Psoas muscle (tissue), 8 donors: ENCODE results near the gene ZRANB2. TPM values are rescaled to one million over a fixed set of nuclear protein-coding genes. Genes with fewer than 3 reads are reported as not detected.

ENCODE experiments used
- ATAC-seq, 4 donors: fragments of 200-7000 bp; cut with Tn5 transposase; one replicate each; pipeline ENCODE4 v1.9.1; 2020; ENCODE audit warnings: moderate library complexity in 3 of 4, mild to moderate bottlenecking in 2 of 4
- DNase-seq, 2 donors: peaks; one replicate each; pipeline ENCODE4 v3.0.0-alpha.2; 2020
- H3K27ac ChIP-seq: fragments of 200-600 bp; one replicate; pipeline ENCODE4 v1.8.0; 2022
- H3K27me3 ChIP-seq, 3 donors: fragments of 200-600 bp in 1 of 3; one replicate each; pipeline versions ENCODE4 v1.6.1 to v1.8.0; 2013 to 2022; ENCODE audit warnings: low read length in 2 of 3, mild to moderate bottlenecking in 2 of 3, moderate library complexity in 1 of 3; ENCODE audit not compliant: insufficient read depth in 3 of 3
- H3K36me3 ChIP-seq, 2 donors: fragments of 200-600 bp in 1 of 2; one replicate each; pipeline versions ENCODE4 v1.6.1 to v1.8.0; 2013 to 2022; ENCODE audit warnings: low read depth in 1 of 2, mild to moderate bottlenecking in 1 of 2, moderate library complexity in 1 of 2; ENCODE audit not compliant: insufficient read depth in 1 of 2
- H3K4me1 ChIP-seq: fragments of 200-600 bp; one replicate; pipeline ENCODE4 v1.8.0; 2022
- H3K4me3 ChIP-seq: fragments of 200-600 bp; one replicate; pipeline ENCODE4 v1.8.0; 2022; ENCODE audit warnings: mild to moderate bottlenecking
- H3K9me3 ChIP-seq: fragments of 200-600 bp; one replicate; pipeline ENCODE4 v1.8.0; 2022
- CTCF ChIP-seq: fragments of 200-600 bp; IDR thresholded peaks from one replicate; pipeline ENCODE4 v1.8.0; 2022; ENCODE audit warnings: antibody characterized with exemption
- WGBS, 3 donors: extraction: QIAGEN DNeasy Blood & Tissue Kit; methylation state at CpG; one replicate each; pipeline versions ENCODE4 v1.1.6 to v1.1.7; 2013; 5-methylcytosine and 5-hydroxymethylcytosine counted together
- intact Hi-C, 2 donors: fragments of 100-400 bp; cut with DNase I; formaldehyde crosslinking; loops; one replicate each; pipeline versions ENCODE4 v1.11.0 to v1.14.2; 2022
- polyA plus RNA-seq, 3 donors: library from polyadenylated mRNA; stranded (reverse); fragments of 200-250 nt; gene quantifications; one replicate each; pipeline ENCODE4 v1.2.3, GENCODE V29; 2013
- total RNA-seq, 4 donors: library from RNA; stranded (reverse); fragmentation: NEBNext Ultra II Directional in 2 of 4; extraction: Animal tissue kit (Norgen Biotek cat#: 25700) in 2 of 4; gene quantifications; one replicate each; pipeline versions ENCODE4 v1.2.1 to v1.2.4, GENCODE V29; 2021 to 2023
- donor health status: healthy with polysubstance abuse.
- donor health status: DM: no; HTN: no; CAD: no; lungs with moderate emphysema.
- donor health status: Bipolar disorder and iron deficiency.
- donor health status: healthy.
- donor health status: DM: yes; HTN: yes; CAD: no.
- donor health status: DM: no; HTN: no; CAD: no.
- donor health status: DM: no; HTN: no; CAD: no.
- donor health status: DM: yes; HTN: yes; CAD: no.

Gene ZRANB2
- total and polyA plus RNA-seq, 7 donors, result 28.2 to 64.5 (median 41.6) TPM

GRCh38 chr1:71027991-71028390 lies 52.8 kb downstream of the ZRANB2 start:
- no peak overlapping the region for H3K4me3 ChIP-seq
- no peaks in the 10 kb centered on the region for H3K4me1 ChIP-seq
- ATAC-seq (no peak), DNase-seq (no peak)
- intact Hi-C loops, result no loop called here
- H3K36me3 ChIP-seq, result no peaks in the 10 kb centered on the region
- H3K9me3 ChIP-seq, result no peaks in the 10 kb centered on the region
- no peak for TF ChIP-seq CTCF
- 83 to 84% (median 83%) methylated on average over 7 of the region's 7 CpGs for WGBS, 3 donors
- peaks cover 0 to 6% (median 0%) of the 10 kb centered on the region in 3 donors for H3K27me3 ChIP-seq
- no peak overlapping the region for H3K27ac ChIP-seq

GRCh38 chr1:71026093-71026492 lies 54.7 kb downstream of the ZRANB2 start:
- no peaks in the 10 kb centered on the region for H3K9me3 ChIP-seq
- TF ChIP-seq CTCF, result no peak
- H3K27ac ChIP-seq, result no peak overlapping the region
- no peaks in the 10 kb centered on the region for H3K36me3 ChIP-seq
- no peaks in the 10 kb centered on the region for H3K4me1 ChIP-seq
- ATAC-seq (no peak), DNase-seq (no peak)
- intact Hi-C loops, result no loop called here
- no peaks in the 10 kb centered on the region for H3K27me3 ChIP-seq
- H3K4me3 ChIP-seq, result no peak overlapping the region
- WGBS, 3 donors, result 86 to 91% (median 88%) methylated on average over 4 of the region's 4 CpGs

- Histone ChIP-seq H3K27ac (no peak overlapping the region), H3K4me3 (no peak overlapping the region), H3K4me1 (no peaks in the 10 kb centered on the region), H3K27me3 (no peaks in the 10 kb centered on the region), H3K9me3 (no peaks in the 10 kb centered on the region), H3K36me3 (no peaks in the 10 kb centered on the region)
- DNase-seq, result no peak
- no peak for ATAC-seq
- intact Hi-C loops, result no loop called here
- TF ChIP-seq CTCF, result no peak
- 72 to 84% (median 79%) methylated on average over 4 of the region's 4 CpGs for WGBS, 3 donors
Observed at GRCh38 chr1:71023515-71023914, 57.3 kb downstream of the ZRANB2 start.

DNA sequence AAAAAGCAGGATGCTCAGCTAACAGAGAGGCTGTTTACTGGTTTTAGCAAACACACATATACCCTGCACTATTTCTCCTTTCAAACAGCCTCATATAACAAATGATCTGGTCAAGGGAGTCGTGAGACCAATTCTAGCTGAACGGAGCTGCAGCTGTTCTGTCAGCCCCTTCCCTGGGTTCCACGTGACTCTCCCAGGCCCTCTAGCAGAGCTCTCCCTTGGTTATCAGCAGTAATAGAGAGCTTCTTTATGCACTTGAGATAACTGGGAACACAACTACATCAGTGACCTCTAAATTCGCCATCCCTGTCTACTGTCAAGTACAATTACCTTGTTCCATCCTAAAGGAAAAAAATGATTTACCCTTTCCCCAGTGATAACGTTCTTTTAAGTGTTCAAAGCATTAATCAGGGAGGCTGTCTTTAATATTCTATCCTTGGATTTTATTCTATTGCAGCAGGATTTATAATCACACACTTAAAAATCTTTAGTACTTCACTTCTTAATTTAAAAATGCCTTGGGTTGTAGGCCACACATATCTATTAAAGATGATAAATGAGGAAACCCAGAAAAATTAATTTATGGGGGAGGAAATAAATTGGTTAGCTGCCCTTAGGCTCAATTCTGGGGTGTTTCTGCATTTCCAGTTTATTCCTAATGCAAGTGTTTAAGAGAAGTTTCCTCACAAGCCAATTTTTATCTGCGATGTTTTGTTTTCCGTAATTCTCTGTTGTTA lies 61.4 kb downstream of the ZRANB2 start:
- DNase-seq (no peak), ATAC-seq (no peak)
- WGBS, 3 donors, result 49 to 56% (median 54%) methylated on average over 7 of the region's 7 CpGs

More for the DNA sequence above, 61.4 kb downstream of the ZRANB2 start:
- Histone ChIP-seq H3K27ac (no peak overlapping the region), H3K4me3 (no peak overlapping the region), H3K4me1 (no peaks in the 10 kb centered on the region), H3K36me3 (no peaks in the 10 kb centered on the region), H3K9me3 (no peaks in the 10 kb centered on the region), H3K27me3 (no peaks in the 10 kb centered on the region)
- TF ChIP-seq CTCF, result no peak
- intact Hi-C loops, result no loop called here
